ENCODE measurements around the gene ANKH. TPM values are rescaled to one million over a fixed set of nuclear protein-coding genes. Genes with fewer than 3 reads are reported as not detected.

ANKH gene
- total and polyA plus RNA-seq, 12 donors = 4.8 to 45.6 (median 30.9) TPM

- DNase-seq = no peak
- Histone ChIP-seq H3K4me3 (no peak overlapping the region), H3K36me3 (replicated peaks in 1 of 2) (peaks cover 0 to 9% of the 10 kb centered on the region in 2 donors), H3K9me3 (replicated peaks in 1 of 3) (no peaks in the 10 kb centered on the region), H3K27me3 (no peaks in the 10 kb centered on the region), H3K27ac (peak overlapping the region in 1 of 5 donors; percentile 29), H3K4me1 (replicated peaks in 1 of 2) (peaks cover 0 to 5% of the 10 kb centered on the region in 2 donors)
- no peak for TF ChIP-seq POLR2A (IDR thresholded peaks at IDR 0.05)
- TF ChIP-seq CTCF (IDR thresholded peaks at IDR 0.05) = no peak
- intact Hi-C loops (cut with DNase I) = no loop called here
- WGBS, 4 donors = 81 to 86% (median 83%) methylated on average over 5 of the region's 5 CpGs
Observed at GRCh38 chr5:14739981-14740380, 131.6 kb downstream of the ANKH start.

- Histone ChIP-seq H3K27me3 (no peaks in the 10 kb centered on the region), H3K4me3 (no peak overlapping the region), H3K27ac (peak overlapping the region in 1 of 5 donors; percentile 29), H3K9me3 (replicated peaks in 1 of 3) (no peaks in the 10 kb centered on the region), H3K36me3 (replicated peaks in 1 of 2) (peaks cover 0 to 9% of the 10 kb centered on the region in 2 donors), H3K4me1 (replicated peaks in 1 of 2) (peaks cover 0 to 5% of the 10 kb centered on the region in 2 donors)
- peak in 2 of 7 donors; percentile 26 to 63 for DNase-seq
- intact Hi-C loops (cut with DNase I) = no loop called here
- TF ChIP-seq CTCF (IDR thresholded peaks at IDR 0.05) = no peak
- WGBS, 4 donors = 50 to 73% (median 64%) methylated on average over 3 of the region's 3 CpGs
Observed at GRCh38 chr5:14739538-14739937, 132.0 kb downstream of the ANKH start.

GRCh38 chr5:14738050-14738449 is 133.5 kb downstream of the ANKH start:
- H3K36me3 ChIP-seq (replicated peaks in 1 of 2) = peaks cover 0 to 9% of the 10 kb centered on the region in 2 donors

GRCh38 chr5:14737291-14737690 is 134.3 kb downstream of the ANKH start:
- no peak for DNase-seq
- Histone ChIP-seq H3K27ac (no peak overlapping the region), H3K4me1 (replicated peaks in 1 of 2) (peaks cover 0 to 5% of the 10 kb centered on the region in 2 donors), H3K27me3 (no peaks in the 10 kb centered on the region), H3K4me3 (no peak overlapping the region), H3K36me3 (replicated peaks in 1 of 2) (peaks cover 0 to 9% of the 10 kb centered on the region in 2 donors), H3K9me3 (replicated peaks in 1 of 3) (no peaks in the 10 kb centered on the region)
- intact Hi-C loops (cut with DNase I) = no loop called here
- no peak for TF ChIP-seq CTCF (IDR thresholded peaks at IDR 0.05)
- no peak for TF ChIP-seq POLR2A (IDR thresholded peaks at IDR 0.05)
- 88 to 98% (median 95%) methylated on average over 7 to 10 of the region's 10 CpGs for WGBS, 4 donors

More at GRCh38 chr5:14738050-14738449, 133.5 kb downstream of the ANKH start:
- DNase-seq = no peak
- Histone ChIP-seq H3K27me3 (no peaks in the 10 kb centered on the region), H3K4me3 (no peak overlapping the region), H3K27ac (no peak overlapping the region), H3K4me1 (replicated peaks in 1 of 2) (peaks cover 0 to 5% of the 10 kb centered on the region in 2 donors), H3K9me3 (replicated peaks in 1 of 3) (no peaks in the 10 kb centered on the region)
- TF ChIP-seq CTCF (IDR thresholded peaks at IDR 0.05) = no peak
- no peak for TF ChIP-seq POLR2A (IDR thresholded peaks at IDR 0.05)
- intact Hi-C loops (cut with DNase I) = no loop called here
- 89 to 94% (median 91%) methylated on average over 5 of the region's 5 CpGs for WGBS, 4 donors
